Measurements from ENCODE around the gene HOXC11. TPM values are rescaled to one million over a fixed set of nuclear protein-coding genes. Genes with fewer than 3 reads are reported as not detected.

HOXC11 gene
- total RNA-seq, 1 experiment from 2014 or later, result 2.2 TPM

DNA sequence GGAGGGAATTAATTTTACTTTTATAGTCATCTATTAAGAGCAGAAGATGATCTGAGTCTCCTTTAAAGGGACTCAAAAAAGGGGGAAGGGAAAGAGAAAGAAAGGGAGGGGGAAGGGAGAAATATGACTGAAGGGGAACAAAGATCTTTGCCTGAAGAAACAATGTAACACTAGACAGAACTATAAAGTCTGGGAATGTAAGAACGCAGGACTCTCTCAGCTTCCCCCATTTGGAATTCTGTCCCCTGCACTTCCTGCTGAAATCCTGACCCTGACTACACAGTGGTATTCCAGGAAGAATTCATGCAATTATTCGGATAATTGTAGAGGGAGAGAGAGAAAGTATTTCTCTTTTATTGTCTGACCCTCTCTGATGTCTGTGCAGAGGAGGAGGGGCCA lies 8.6 kb upstream of the HOXC11 start:
- no peaks in the 10 kb centered on the region for H3K27me3 Mint-ChIP-seq (ENCODE audit: insufficient read depth, unreplicated experiment)
- ChIA-PET CTCF (no interaction called here), POLR2A (no interaction called here)
- Histone ChIP-seq H3K27me3 (replicated peaks; ENCODE audit: control insufficient read depth, insufficient read depth, low read length) (no peaks in the 10 kb centered on the region), H3K36me3 (ENCODE audit: control insufficient read depth, insufficient read depth, low read length) (no peaks in the 10 kb centered on the region), H3K4me1 (0 out of 2 replicates have a peak, but pooled peaks cover 5% of the 10 kb centered on the region), H3K9me3 (no peaks in the 10 kb centered on the region), H3K4me3 (ENCODE audit: low read depth, low read length) (no peak overlapping the region)
- DNase-seq, result no peak
- H3K4me1 Mint-ChIP-seq (ENCODE audit: low read depth, unreplicated experiment), result peaks cover 23% of the 10 kb centered on the region
- TF ChIP-seq, protein P1, sequence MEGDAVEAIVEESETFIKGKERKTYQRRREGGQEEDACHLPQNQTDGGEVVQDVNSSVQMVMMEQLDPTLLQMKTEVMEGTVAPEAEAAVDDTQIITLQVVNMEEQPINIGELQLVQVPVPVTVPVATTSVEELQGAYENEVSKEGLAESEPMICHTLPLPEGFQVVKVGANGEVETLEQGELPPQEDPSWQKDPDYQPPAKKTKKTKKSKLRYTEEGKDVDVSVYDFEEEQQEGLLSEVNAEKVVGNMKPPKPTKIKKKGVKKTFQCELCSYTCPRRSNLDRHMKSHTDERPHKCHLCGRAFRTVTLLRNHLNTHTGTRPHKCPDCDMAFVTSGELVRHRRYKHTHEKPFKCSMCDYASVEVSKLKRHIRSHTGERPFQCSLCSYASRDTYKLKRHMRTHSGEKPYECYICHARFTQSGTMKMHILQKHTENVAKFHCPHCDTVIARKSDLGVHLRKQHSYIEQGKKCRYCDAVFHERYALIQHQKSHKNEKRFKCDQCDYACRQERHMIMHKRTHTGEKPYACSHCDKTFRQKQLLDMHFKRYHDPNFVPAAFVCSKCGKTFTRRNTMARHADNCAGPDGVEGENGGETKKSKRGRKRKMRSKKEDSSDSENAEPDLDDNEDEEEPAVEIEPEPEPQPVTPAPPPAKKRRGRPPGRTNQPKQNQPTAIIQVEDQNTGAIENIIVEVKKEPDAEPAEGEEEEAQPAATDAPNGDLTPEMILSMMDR (IDR thresholded peaks at IDR 0.05; ENCODE audit: insufficient read depth in 1 of 2, low read depth in 1 of 2, low read length in 1 of 2, severe bottlenecking in 1 of 2, unreplicated experiment in 1 of 2), result no peak
- no peaks in the 10 kb centered on the region for H3K9me3 Mint-ChIP-seq (ENCODE audit: unreplicated experiment)
- no TSS peak for BruUV-seq (replicated peaks)
- no peak overlapping the region for H3K27ac Mint-ChIP-seq (ENCODE audit: unreplicated experiment)
- no peaks in the 10 kb centered on the region for H3K36me3 Mint-ChIP-seq (ENCODE audit: insufficient read depth, unreplicated experiment)
- intact Hi-C loops (cut with micrococcal nuclease; ENCODE audit: unreplicated experiment), result no loop called here
- no peak overlapping the region for H3K4me3 Mint-ChIP-seq (ENCODE audit: unreplicated experiment)

DNA sequence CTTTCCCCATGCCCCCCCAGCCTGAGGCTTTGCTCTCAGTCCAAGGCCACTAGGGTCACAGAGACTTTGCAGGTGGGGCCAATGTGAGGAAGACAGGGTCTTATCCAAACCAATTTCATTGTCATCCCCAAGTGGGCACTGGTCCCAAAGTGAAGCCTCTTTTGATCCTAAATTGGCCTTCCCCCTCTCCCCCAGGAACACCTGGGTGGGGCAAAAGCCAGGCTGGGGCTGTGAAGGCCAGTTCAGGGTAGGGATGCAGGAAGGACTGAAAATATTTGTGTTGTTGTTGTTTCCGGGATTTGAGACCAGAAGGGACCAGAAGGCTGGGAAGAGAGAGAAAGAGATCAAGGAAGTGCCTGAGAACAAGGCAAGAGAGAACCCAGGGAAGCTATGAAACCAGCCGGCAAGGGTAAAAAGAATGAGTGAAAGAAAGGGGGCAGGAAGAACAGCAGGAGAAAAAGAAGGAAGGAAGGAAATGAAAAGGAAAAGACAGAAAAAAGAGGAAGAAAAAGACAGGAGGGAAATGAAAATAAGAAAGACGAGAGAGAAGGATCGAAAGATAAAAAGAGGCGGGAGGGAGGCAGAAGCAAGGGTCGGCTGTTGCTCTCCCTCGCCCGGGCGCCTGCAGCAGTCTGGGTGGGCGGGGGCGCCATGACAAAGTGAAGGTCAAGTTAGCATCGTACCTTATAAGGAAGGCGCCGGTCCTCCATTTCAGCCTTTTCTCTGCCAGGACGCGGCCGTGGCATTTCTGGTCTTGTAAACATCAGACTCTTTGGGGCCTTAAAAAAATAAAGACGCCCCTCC lies 7.4 kb upstream of the HOXC11 start:
- DNase-seq, result no peak
- CTCF ChIA-PET, result no interaction called here
- H3K4me1 ChIP-seq, result 0 out of 2 replicates have a peak, but pooled peaks cover 5% of the 10 kb centered on the region
- no peaks in the 10 kb centered on the region for H3K27me3 ChIP-seq (replicated peaks; ENCODE audit: control insufficient read depth, insufficient read depth, low read length)
- no peaks in the 10 kb centered on the region for H3K36me3 Mint-ChIP-seq (ENCODE audit: insufficient read depth, unreplicated experiment)
- no peaks in the 10 kb centered on the region for H3K36me3 ChIP-seq (ENCODE audit: control insufficient read depth, insufficient read depth, low read length)
- TF ChIP-seq, protein P1 (IDR thresholded peaks at IDR 0.05; ENCODE audit: insufficient read depth in 1 of 2, low read depth in 1 of 2, low read length in 1 of 2, severe bottlenecking in 1 of 2, unreplicated experiment in 1 of 2), result no peak
- peaks cover 23% of the 10 kb centered on the region for H3K4me1 Mint-ChIP-seq (ENCODE audit: low read depth, unreplicated experiment)
- H3K4me3 ChIP-seq (ENCODE audit: low read depth, low read length), result no peak overlapping the region
- POLR2A ChIA-PET, result no interaction called here
- H3K9me3 Mint-ChIP-seq (ENCODE audit: unreplicated experiment), result no peaks in the 10 kb centered on the region
- H3K27ac Mint-ChIP-seq (ENCODE audit: unreplicated experiment), result no peak overlapping the region
- no peak overlapping the region for H3K4me3 Mint-ChIP-seq (ENCODE audit: unreplicated experiment)
- BruUV-seq (replicated peaks), result no TSS peak
- H3K27me3 Mint-ChIP-seq (ENCODE audit: insufficient read depth, unreplicated experiment), result no peaks in the 10 kb centered on the region
- intact Hi-C loops (cut with micrococcal nuclease; ENCODE audit: unreplicated experiment), result no loop called here
- H3K9me3 ChIP-seq, result no peaks in the 10 kb centered on the region

DNA sequence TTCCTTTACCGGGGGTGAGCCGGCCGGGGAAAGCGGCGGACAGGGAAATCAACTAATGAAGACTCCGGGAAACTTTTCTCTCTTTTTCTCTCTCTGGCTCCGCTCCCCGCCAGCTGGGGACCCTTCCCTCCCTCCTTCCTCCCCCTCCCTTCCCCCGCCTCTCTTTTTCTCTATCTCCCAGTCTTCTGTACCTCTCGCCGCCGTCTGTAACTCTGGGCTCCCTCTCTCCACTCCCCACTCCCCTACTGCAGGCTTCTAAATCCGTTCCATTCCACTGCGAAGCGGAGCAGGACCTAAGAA lies 6.9 kb upstream of the HOXC11 start:
- CTCF ChIA-PET, result no interaction called here
- Mint-ChIP-seq H3K36me3 (ENCODE audit: insufficient read depth, unreplicated experiment) (no peaks in the 10 kb centered on the region), H3K4me3 (ENCODE audit: unreplicated experiment) (no peak overlapping the region), H3K9me3 (ENCODE audit: unreplicated experiment) (no peaks in the 10 kb centered on the region), H3K4me1 (ENCODE audit: low read depth, unreplicated experiment) (peaks cover 23% of the 10 kb centered on the region), H3K27ac (ENCODE audit: unreplicated experiment) (no peak overlapping the region), H3K27me3 (ENCODE audit: insufficient read depth, unreplicated experiment) (no peaks in the 10 kb centered on the region)
- TF ChIP-seq, protein P1 (IDR thresholded peaks at IDR 0.05; ENCODE audit: insufficient read depth in 1 of 2, low read depth in 1 of 2, low read length in 1 of 2, severe bottlenecking in 1 of 2, unreplicated experiment in 1 of 2), result no peak
- POLR2A ChIA-PET, result no interaction called here
- no TSS peak for BruUV-seq (replicated peaks)
- Histone ChIP-seq H3K9me3 (no peaks in the 10 kb centered on the region), H3K4me1 (0 out of 2 replicates have a peak, but pooled peaks cover 5% of the 10 kb centered on the region), H3K36me3 (ENCODE audit: control insufficient read depth, insufficient read depth, low read length) (no peaks in the 10 kb centered on the region), H3K4me3 (ENCODE audit: low read depth, low read length) (no peak overlapping the region), H3K27me3 (replicated peaks; ENCODE audit: control insufficient read depth, insufficient read depth, low read length) (no peaks in the 10 kb centered on the region)
- intact Hi-C loops (cut with micrococcal nuclease; ENCODE audit: unreplicated experiment), result no loop called here
- DNase-seq, result no peak
